Measurements from ENCODE around the gene JPH3. TPM values are rescaled to one million over a fixed set of nuclear protein-coding genes. Genes with fewer than 3 reads are reported as not detected.

Gene JPH3
- total RNA-seq, 1 experiment from 2014 or later: 39.0 TPM

GRCh38 chr16:87729266-87729954 is 127.1 kb downstream of the JPH3 start (continued):
- TF ChIP-seq USF2 (CRISPR knock-in tag; IDR thresholded peaks at IDR 0.05) (no peak), NFE2L1 (CRISPR knock-in tag; IDR thresholded peaks at IDR 0.05) (no peak), MXD4 (CRISPR knock-in tag; IDR thresholded peaks at IDR 0.05; ENCODE audit: borderline replicate concordance) (no peak), MLX (CRISPR knock-in tag; IDR thresholded peaks at IDR 0.05) (no peak), RORB (CRISPR knock-in tag; IDR thresholded peaks at IDR 0.05) (no peak), USF1 (CRISPR knock-in tag; IDR thresholded peaks at IDR 0.05) (no peak), TEAD4 (CRISPR knock-in tag; IDR thresholded peaks at IDR 0.05) (no peak), FOXK1 (CRISPR knock-in tag; IDR thresholded peaks at IDR 0.05) (no peak), EMX1 (CRISPR knock-in tag; IDR thresholded peaks at IDR 0.05) (no peak)

GRCh38 chr16:87731607-87732006 is 129.3 kb downstream of the JPH3 start:
- ChIA-PET CTCF (no interaction called here), POLR2A (no interaction called here)
- TF ChIP-seq E2F1 (CRISPR knock-in tag; IDR thresholded peaks at IDR 0.05) (no peak), NFYB (CRISPR knock-in tag; conservative IDR thresholded peaks at IDR 0.05; ENCODE audit: low read depth) (no peak), MYBL2 (CRISPR knock-in tag; IDR thresholded peaks at IDR 0.05) (no peak), RORB (CRISPR knock-in tag; IDR thresholded peaks at IDR 0.05) (no peak), ZNF532 (CRISPR knock-in tag; IDR thresholded peaks at IDR 0.05; ENCODE audit: borderline replicate concordance) (no peak), EMX1 (CRISPR knock-in tag; IDR thresholded peaks at IDR 0.05) (no peak), NFE2L1 (CRISPR knock-in tag; IDR thresholded peaks at IDR 0.05) (no peak), NR2C2 (CRISPR knock-in tag; IDR thresholded peaks at IDR 0.05) (no peak), NR1H2 (CRISPR knock-in tag; IDR thresholded peaks at IDR 0.05) (no peak), SMAD3 (CRISPR knock-in tag; IDR thresholded peaks at IDR 0.05; ENCODE audit: borderline replicate concordance) (no peak), USF1 (CRISPR knock-in tag; IDR thresholded peaks at IDR 0.05) (no peak), SP1 (CRISPR knock-in tag; conservative IDR thresholded peaks at IDR 0.05) (no peak), CBFB (CRISPR knock-in tag; IDR thresholded peaks at IDR 0.05; ENCODE audit: low read depth) (no peak), ZMAT4 (CRISPR knock-in tag; IDR thresholded peaks at IDR 0.05) (no peak), ZNF263 (CRISPR knock-in tag; IDR thresholded peaks at IDR 0.05; ENCODE audit: low read depth) (no peak)
- no peak for DNase-seq (ENCODE audit: low spot score)
- ATAC-seq: no peak
- no peaks in the 10 kb centered on the region for H3K9me3 Mint-ChIP-seq
- no peak overlapping the region for H3K4me3 Mint-ChIP-seq
- no peaks in the 10 kb centered on the region for H3K27me3 Mint-ChIP-seq (ENCODE audit: low read depth)
- no peak overlapping the region for H3K27ac Mint-ChIP-seq
- peaks cover 2% of the 10 kb centered on the region; the same call in 1 of the 2 replicates for H3K4me1 Mint-ChIP-seq
- peaks cover 40% of the 10 kb centered on the region for H3K36me3 Mint-ChIP-seq
